Right atrium auricular region (tissue), 2 donors: Measurements from ENCODE around the gene PLAAT5. TPM values are rescaled to one million over a fixed set of nuclear protein-coding genes. Genes with fewer than 3 reads are reported as not detected.

Source experiments
- DNase-seq: peaks from one replicate; pipeline ENCODE4 v3.0.0-alpha.2; 2019; ENCODE audit warnings: low spot score
- H3K27ac ChIP-seq, 2 donors: fragments of 200-600 bp; sonication (generic); 1 replicate in 1 of 2; 2 replicates in 1 of 2; pipeline ENCODE4 v1.5.1; 2016 to 2019
- H3K27me3 ChIP-seq, 2 donors: fragments of 200-600 bp; sonication (generic); one replicate each; pipeline versions ENCODE4 v1.5.1 to v1.6.0; 2017 to 2019
- H3K36me3 ChIP-seq: fragments of 200-600 bp; sonication (generic); one replicate; pipeline ENCODE4 v1.5.1; 2016
- H3K4me1 ChIP-seq, 2 donors: fragments of 200-600 bp; sonication (generic); one replicate each; pipeline versions ENCODE4 v1.5.1 to v1.6.0; 2017 to 2019
- H3K4me3 ChIP-seq, 2 donors: fragments of 200-600 bp; sonication (generic); 1 replicate in 1 of 2; 2 replicates in 1 of 2; pipeline ENCODE4 v1.5.1; 2017 to 2019; ENCODE audit warnings: mild to moderate bottlenecking in 1 of 2, moderate library complexity in 1 of 2
- H3K9me3 ChIP-seq, 2 donors: fragments of 200-600 bp; sonication (generic); one replicate each; pipeline ENCODE4 v1.5.1; 2019
- CTCF ChIP-seq, 2 donors: fragments of 200-600 bp; sonication (generic); IDR thresholded peaks; one replicate each; pipeline ENCODE4 v1.5.1; 2019; ENCODE audit warnings: antibody characterized with exemption in 2 of 2
- total RNA-seq, 2 donors: library from RNA; depleted of rRNA; stranded (reverse); fragments of >200 nt; gene quantifications; one replicate each; pipeline ENCODE4 v1.1.0, GENCODE V29; 2016

PLAAT5 gene
- total RNA-seq, 2 donors from 2014 or later, result 4.0 to 5.3 TPM

- no peak for DNase-seq
- Histone ChIP-seq H3K27ac (no peak overlapping the region), H3K4me3 (no peak overlapping the region), H3K4me1 (peaks cover 0 to 10% of the 10 kb centered on the region in 2 donors), H3K36me3 (no peaks in the 10 kb centered on the region), H3K9me3 (no peaks in the 10 kb centered on the region), H3K27me3 (no peaks in the 10 kb centered on the region)
- no peak for TF ChIP-seq CTCF (IDR thresholded peaks at IDR 0.05)
Observed at GRCh38 chr11:63527667-63528066, 36.7 kb upstream of the PLAAT5 start.

DNA sequence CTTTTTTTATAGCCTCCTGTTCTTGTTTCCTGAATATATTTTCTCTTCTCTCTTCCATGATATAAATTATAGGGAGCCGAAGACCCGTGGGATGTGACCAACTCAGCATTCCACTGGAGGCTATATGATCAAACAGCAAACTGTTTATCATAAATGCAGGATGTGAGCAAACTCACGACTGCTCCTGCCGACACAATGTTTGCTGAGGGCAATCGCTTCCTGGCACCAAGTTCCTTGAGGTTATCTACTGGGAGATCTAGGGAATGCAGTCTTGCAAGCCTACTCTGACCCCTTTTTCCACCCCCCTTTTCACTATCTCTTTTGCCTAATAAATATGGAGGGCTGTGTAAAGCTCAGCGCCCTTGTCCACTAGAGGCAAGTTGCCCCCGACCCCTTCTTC, 32.2 kb upstream of the PLAAT5 start:
- H3K27ac ChIP-seq, result no peak overlapping the region
- DNase-seq, result no peak
- no peaks in the 10 kb centered on the region for H3K36me3 ChIP-seq
- H3K4me3 ChIP-seq, result no peak overlapping the region
- no peak for TF ChIP-seq CTCF (IDR thresholded peaks at IDR 0.05)
- no peaks in the 10 kb centered on the region for H3K9me3 ChIP-seq
- no peaks in the 10 kb centered on the region for H3K27me3 ChIP-seq
- H3K4me1 ChIP-seq, result no peaks in the 10 kb centered on the region

GRCh38 chr11:63521896-63522295, 30.9 kb upstream of the PLAAT5 start:
- Histone ChIP-seq H3K9me3 (no peaks in the 10 kb centered on the region), H3K4me3 (no peak overlapping the region), H3K27me3 (no peaks in the 10 kb centered on the region), H3K36me3 (no peaks in the 10 kb centered on the region), H3K4me1 (no peaks in the 10 kb centered on the region), H3K27ac (no peak overlapping the region)
- TF ChIP-seq CTCF (IDR thresholded peaks at IDR 0.05), result no peak
- DNase-seq, result no peak

GRCh38 chr11:63520606-63521170, 29.7 kb upstream of the PLAAT5 start:
- H3K27me3 ChIP-seq, result no peaks in the 10 kb centered on the region
- H3K36me3 ChIP-seq, result no peaks in the 10 kb centered on the region

GRCh38 chr11:63518548-63518947, 27.6 kb upstream of the PLAAT5 start:
- H3K4me1 ChIP-seq, result no peaks in the 10 kb centered on the region
- DNase-seq, result no peak
- H3K9me3 ChIP-seq, result no peaks in the 10 kb centered on the region
- no peak overlapping the region for H3K27ac ChIP-seq
- no peaks in the 10 kb centered on the region for H3K27me3 ChIP-seq
- no peak for TF ChIP-seq CTCF (IDR thresholded peaks at IDR 0.05)
- no peak overlapping the region for H3K4me3 ChIP-seq
- no peaks in the 10 kb centered on the region for H3K36me3 ChIP-seq

More at GRCh38 chr11:63520606-63521170, 29.7 kb upstream of the PLAAT5 start:
- no peak for DNase-seq
- no peak overlapping the region for H3K27ac ChIP-seq
- TF ChIP-seq CTCF (IDR thresholded peaks at IDR 0.05), result no peak
- no peak overlapping the region for H3K4me3 ChIP-seq
- H3K4me1 ChIP-seq, result no peaks in the 10 kb centered on the region
- H3K9me3 ChIP-seq, result no peaks in the 10 kb centered on the region

DNA sequence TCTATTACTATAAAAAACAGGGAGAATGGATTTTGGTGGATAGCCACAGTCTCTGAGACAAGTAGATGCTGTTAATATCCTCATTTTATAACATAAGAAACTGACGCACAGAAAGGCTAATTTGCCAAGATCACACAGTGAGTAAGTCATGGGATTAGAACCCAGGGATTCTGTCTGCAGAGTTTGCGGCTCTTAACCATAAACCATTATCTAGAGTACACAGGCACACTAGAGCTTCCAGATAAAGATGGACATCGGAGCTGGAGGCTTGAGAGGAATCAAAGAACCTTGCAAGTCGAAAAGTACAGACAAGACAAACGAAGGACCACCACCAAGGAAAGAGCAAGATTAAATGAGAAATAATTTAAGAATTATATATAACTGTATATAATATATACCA, 26.2 kb upstream of the PLAAT5 start:
- Histone ChIP-seq H3K36me3 (no peaks in the 10 kb centered on the region), H3K9me3 (no peaks in the 10 kb centered on the region), H3K4me1 (no peaks in the 10 kb centered on the region), H3K4me3 (no peak overlapping the region), H3K27ac (no peak overlapping the region), H3K27me3 (no peaks in the 10 kb centered on the region)
- DNase-seq, result no peak
- no peak for TF ChIP-seq CTCF (IDR thresholded peaks at IDR 0.05)
